ENCODE measurements around the gene LBHD2.

LBHD2 gene

GRCh38 chr14:103061482-103061976 is 22.5 kb upstream of the LBHD2 start:
- TF ChIP-seq CTCF (IDR thresholded peaks at IDR 0.05; ENCODE audit: low read length, missing control alignments) = no peak
- H3K4me3 ChIP-seq (replicated peaks; ENCODE audit: low read depth, low read length) = no peak overlapping the region
- no peak for DNase-seq (ENCODE audit: low read depth)

- DNase-seq (ENCODE audit: low read depth) = no peak
- TF ChIP-seq CTCF (IDR thresholded peaks at IDR 0.05; ENCODE audit: low read length, missing control alignments) = no peak
Observed at GRCh38 chr14:103064436-103064835, 19.6 kb upstream of the LBHD2 start.

GRCh38 chr14:103064978-103065377 is 19.0 kb upstream of the LBHD2 start:
- H3K4me3 ChIP-seq (replicated peaks; ENCODE audit: low read depth, low read length) = no peak overlapping the region
- no peak for TF ChIP-seq CTCF (IDR thresholded peaks at IDR 0.05; ENCODE audit: low read length, missing control alignments)
- DNase-seq (ENCODE audit: low read depth) = no peak

More at GRCh38 chr14:103064436-103064835, 19.6 kb upstream of the LBHD2 start:
- no peak overlapping the region for H3K4me3 ChIP-seq (replicated peaks; ENCODE audit: low read depth, low read length)

GRCh38 chr14:103065861-103066260 is 18.1 kb upstream of the LBHD2 start:
- DNase-seq (ENCODE audit: low read depth) = no peak
- no peak for TF ChIP-seq CTCF (IDR thresholded peaks at IDR 0.05; ENCODE audit: low read length, missing control alignments)
- no peak overlapping the region for H3K4me3 ChIP-seq (replicated peaks; ENCODE audit: low read depth, low read length)

GRCh38 chr14:103066399-103066798 is 17.6 kb upstream of the LBHD2 start:
- H3K4me3 ChIP-seq (replicated peaks; ENCODE audit: low read depth, low read length) = no peak overlapping the region
- TF ChIP-seq CTCF (IDR thresholded peaks at IDR 0.05; ENCODE audit: low read length, missing control alignments) = no peak

GRCh38 chr14:103067231-103067954 is 16.6 kb upstream of the LBHD2 start:
- peak; percentile 62 for DNase-seq (ENCODE audit: low read depth)
- no peak overlapping the region for H3K4me3 ChIP-seq (replicated peaks; ENCODE audit: low read depth, low read length)
- no peak for TF ChIP-seq CTCF (IDR thresholded peaks at IDR 0.05; ENCODE audit: low read length, missing control alignments)

More at GRCh38 chr14:103066399-103066798, 17.6 kb upstream of the LBHD2 start:
- peak; percentile 61 for DNase-seq (ENCODE audit: low read depth)

Data from fibroblast of pulmonary artery (primary cell).